ENCODE measurements around the gene SUCO.
"Not testable (repeated sequence)": the region's sequence is repeated elsewhere in the genome, so short reads cannot be mapped to it uniquely, and the experiment has no call there.

Gene SUCO

GRCh38 chr1:172494166-172494565 is 38.8 kb upstream of the SUCO start:
- Histone ChIP-seq H3K9me3 (ENCODE audit: control insufficient read depth, low read length) (no peaks in the 10 kb centered on the region), H3K27ac (ENCODE audit: insufficient read depth, low read depth, low read length, poor library complexity, severe bottlenecking) (no peak overlapping the region), H3K27me3 (ENCODE audit: control insufficient read depth, insufficient read depth, low read length, poor library complexity, severe bottlenecking) (no peaks in the 10 kb centered on the region), H3K4me1 (ENCODE audit: control insufficient read depth, insufficient read depth, low read length) (peaks cover 13% of the 10 kb centered on the region), H3K36me3 (ENCODE audit: control insufficient read depth, insufficient read depth, low read length) (no peaks in the 10 kb centered on the region), H3K4me3 (ENCODE audit: insufficient read depth, low read depth, low read length) (no peak overlapping the region)
- WGBS, 2 experiments: 86 to 87% methylated on average over 2 of the region's 2 CpGs

GRCh38 chr1:172496127-172496526 is 36.8 kb upstream of the SUCO start:
- peaks cover 13% of the 10 kb centered on the region for H3K4me1 ChIP-seq (ENCODE audit: control insufficient read depth, insufficient read depth, low read length)
- not testable (repeated sequence) for H3K36me3 ChIP-seq (ENCODE audit: control insufficient read depth, insufficient read depth, low read length); H3K27ac ChIP-seq (ENCODE audit: insufficient read depth, low read depth, low read length, poor library complexity, severe bottlenecking); H3K4me3 ChIP-seq (ENCODE audit: insufficient read depth, low read depth, low read length); H3K27me3 ChIP-seq (ENCODE audit: control insufficient read depth, insufficient read depth, low read length, poor library complexity, severe bottlenecking); H3K9me3 ChIP-seq (ENCODE audit: control insufficient read depth, low read length)
- WGBS, 2 experiments: 92 to 95% methylated on average over 5 of the region's 5 CpGs

- H3K4me3 ChIP-seq (ENCODE audit: insufficient read depth, low read depth, low read length): no peak overlapping the region
- 75 to 87% methylated on average over 1 of the region's 1 CpG for WGBS, 2 experiments
- peak overlapping the region; percentile 67 for H3K27ac ChIP-seq (ENCODE audit: insufficient read depth, low read depth, low read length, poor library complexity, severe bottlenecking)
- H3K36me3 ChIP-seq (ENCODE audit: control insufficient read depth, insufficient read depth, low read length): no peaks in the 10 kb centered on the region
- H3K27me3 ChIP-seq (ENCODE audit: control insufficient read depth, insufficient read depth, low read length, poor library complexity, severe bottlenecking): no peaks in the 10 kb centered on the region
- H3K4me1 ChIP-seq (ENCODE audit: control insufficient read depth, insufficient read depth, low read length): peaks cover 13% of the 10 kb centered on the region
- no peaks in the 10 kb centered on the region for H3K9me3 ChIP-seq (ENCODE audit: control insufficient read depth, low read length)
These were observed 36.3 kb upstream of the SUCO start for GRCh38 chr1:172496678-172497077.

- H3K36me3 ChIP-seq (ENCODE audit: control insufficient read depth, insufficient read depth, low read length): no peaks in the 10 kb centered on the region
- peaks cover 13% of the 10 kb centered on the region for H3K4me1 ChIP-seq (ENCODE audit: control insufficient read depth, insufficient read depth, low read length)
- WGBS, 2 experiments: 20 to 23% methylated on average over 5 of the region's 5 CpGs
- H3K4me3 ChIP-seq (ENCODE audit: insufficient read depth, low read depth, low read length): no peak overlapping the region
- peak overlapping the region; percentile 67 for H3K27ac ChIP-seq (ENCODE audit: insufficient read depth, low read depth, low read length, poor library complexity, severe bottlenecking)
- H3K27me3 ChIP-seq (ENCODE audit: control insufficient read depth, insufficient read depth, low read length, poor library complexity, severe bottlenecking): no peaks in the 10 kb centered on the region
- H3K9me3 ChIP-seq (ENCODE audit: control insufficient read depth, low read length): no peaks in the 10 kb centered on the region
These were observed 35.7 kb upstream of the SUCO start for GRCh38 chr1:172497230-172497629.

- Histone ChIP-seq H3K27me3 (ENCODE audit: control insufficient read depth, insufficient read depth, low read length, poor library complexity, severe bottlenecking) (no peaks in the 10 kb centered on the region), H3K9me3 (ENCODE audit: control insufficient read depth, low read length) (no peaks in the 10 kb centered on the region), H3K4me3 (ENCODE audit: insufficient read depth, low read depth, low read length) (no peak overlapping the region), H3K36me3 (ENCODE audit: control insufficient read depth, insufficient read depth, low read length) (no peaks in the 10 kb centered on the region), H3K4me1 (ENCODE audit: control insufficient read depth, insufficient read depth, low read length) (peaks cover 13% of the 10 kb centered on the region), H3K27ac (ENCODE audit: insufficient read depth, low read depth, low read length, poor library complexity, severe bottlenecking) (no peak overlapping the region)
- WGBS, 2 experiments: 94 to 100% methylated on average over 2 of the region's 2 CpGs
These were observed 34.1 kb upstream of the SUCO start for GRCh38 chr1:172498857-172499256.

GRCh38 chr1:172499636-172500141 is 33.3 kb upstream of the SUCO start:
- no peaks in the 10 kb centered on the region for H3K9me3 ChIP-seq (ENCODE audit: control insufficient read depth, low read length)
- H3K4me1 ChIP-seq (ENCODE audit: control insufficient read depth, insufficient read depth, low read length): peaks cover 13% of the 10 kb centered on the region
- 82 to 92% methylated on average over 3 of the region's 3 CpGs for WGBS, 2 experiments
- H3K27me3 ChIP-seq (ENCODE audit: control insufficient read depth, insufficient read depth, low read length, poor library complexity, severe bottlenecking): no peaks in the 10 kb centered on the region
- H3K27ac ChIP-seq (ENCODE audit: insufficient read depth, low read depth, low read length, poor library complexity, severe bottlenecking): no peak overlapping the region
- H3K36me3 ChIP-seq (ENCODE audit: control insufficient read depth, insufficient read depth, low read length): no peaks in the 10 kb centered on the region
- no peak overlapping the region for H3K4me3 ChIP-seq (ENCODE audit: insufficient read depth, low read depth, low read length)

GRCh38 chr1:172500207-172500606 is 32.7 kb upstream of the SUCO start:
- H3K4me3 ChIP-seq (ENCODE audit: insufficient read depth, low read depth, low read length): no peak overlapping the region
- H3K27ac ChIP-seq (ENCODE audit: insufficient read depth, low read depth, low read length, poor library complexity, severe bottlenecking): no peak overlapping the region
- 91 to 94% methylated on average over 2 of the region's 2 CpGs for WGBS, 2 experiments
- peaks cover 13% of the 10 kb centered on the region for H3K4me1 ChIP-seq (ENCODE audit: control insufficient read depth, insufficient read depth, low read length)
- no peaks in the 10 kb centered on the region for H3K36me3 ChIP-seq (ENCODE audit: control insufficient read depth, insufficient read depth, low read length)
- no peaks in the 10 kb centered on the region for H3K27me3 ChIP-seq (ENCODE audit: control insufficient read depth, insufficient read depth, low read length, poor library complexity, severe bottlenecking)
- H3K9me3 ChIP-seq (ENCODE audit: control insufficient read depth, low read length): no peaks in the 10 kb centered on the region

- H3K4me1 ChIP-seq (ENCODE audit: control insufficient read depth, insufficient read depth, low read length): no peaks in the 10 kb centered on the region
- no peaks in the 10 kb centered on the region for H3K36me3 ChIP-seq (ENCODE audit: control insufficient read depth, insufficient read depth, low read length)
These were observed 25.2 kb upstream of the SUCO start for GRCh38 chr1:172507741-172508140.

GRCh38 chr1:172510479-172510878 is 22.5 kb upstream of the SUCO start:
- no peaks in the 10 kb centered on the region for H3K4me1 ChIP-seq (ENCODE audit: control insufficient read depth, insufficient read depth, low read length)
- H3K27ac ChIP-seq (ENCODE audit: insufficient read depth, low read depth, low read length, poor library complexity, severe bottlenecking): no peak overlapping the region
- no peaks in the 10 kb centered on the region for H3K27me3 ChIP-seq (ENCODE audit: control insufficient read depth, insufficient read depth, low read length, poor library complexity, severe bottlenecking)
- no peaks in the 10 kb centered on the region for H3K36me3 ChIP-seq (ENCODE audit: control insufficient read depth, insufficient read depth, low read length)
- H3K9me3 ChIP-seq (ENCODE audit: control insufficient read depth, low read length): no peaks in the 10 kb centered on the region
- H3K4me3 ChIP-seq (ENCODE audit: insufficient read depth, low read depth, low read length): no peak overlapping the region
- 76 to 97% methylated on average over 3 of the region's 3 CpGs for WGBS, 2 experiments

More at GRCh38 chr1:172507741-172508140, 25.2 kb upstream of the SUCO start:
- no peaks in the 10 kb centered on the region for H3K9me3 ChIP-seq (ENCODE audit: control insufficient read depth, low read length)
- no peak overlapping the region for H3K4me3 ChIP-seq (ENCODE audit: insufficient read depth, low read depth, low read length)
- H3K27ac ChIP-seq (ENCODE audit: insufficient read depth, low read depth, low read length, poor library complexity, severe bottlenecking): no peak overlapping the region
- H3K27me3 ChIP-seq (ENCODE audit: control insufficient read depth, insufficient read depth, low read length, poor library complexity, severe bottlenecking): no peaks in the 10 kb centered on the region

- H3K4me1 ChIP-seq (ENCODE audit: control insufficient read depth, insufficient read depth, low read length): no peaks in the 10 kb centered on the region
- no peak overlapping the region for H3K27ac ChIP-seq (ENCODE audit: insufficient read depth, low read depth, low read length, poor library complexity, severe bottlenecking)
- no peak overlapping the region for H3K4me3 ChIP-seq (ENCODE audit: insufficient read depth, low read depth, low read length)
- no peaks in the 10 kb centered on the region for H3K27me3 ChIP-seq (ENCODE audit: control insufficient read depth, insufficient read depth, low read length, poor library complexity, severe bottlenecking)
- H3K9me3 ChIP-seq (ENCODE audit: control insufficient read depth, low read length): no peaks in the 10 kb centered on the region
- no peaks in the 10 kb centered on the region for H3K36me3 ChIP-seq (ENCODE audit: control insufficient read depth, insufficient read depth, low read length)
These were observed 20.4 kb upstream of the SUCO start for GRCh38 chr1:172512591-172512990.

GRCh38 chr1:172513479-172513878 is 19.5 kb upstream of the SUCO start:
- Histone ChIP-seq H3K27me3 (ENCODE audit: control insufficient read depth, insufficient read depth, low read length, poor library complexity, severe bottlenecking) (no peaks in the 10 kb centered on the region), H3K27ac (ENCODE audit: insufficient read depth, low read depth, low read length, poor library complexity, severe bottlenecking) (no peak overlapping the region), H3K4me1 (ENCODE audit: control insufficient read depth, insufficient read depth, low read length) (no peaks in the 10 kb centered on the region), H3K9me3 (ENCODE audit: control insufficient read depth, low read length) (no peaks in the 10 kb centered on the region), H3K36me3 (ENCODE audit: control insufficient read depth, insufficient read depth, low read length) (no peaks in the 10 kb centered on the region), H3K4me3 (ENCODE audit: insufficient read depth, low read depth, low read length) (no peak overlapping the region)
